ENCODE data around the gene PLCH2. TPM values are rescaled to one million over a fixed set of nuclear protein-coding genes. Genes with fewer than 3 reads are reported as not detected.

Gene PLCH2
- total and polyA plus RNA-seq, 7 donors: 0.04 to 0.60 (median 0.09) TPM; not detected in 1

GRCh38 chr1:2534687-2535441, 58.8 kb downstream of the PLCH2 start:
- ATAC-seq (no peak), DNase-seq (no peak)
- TF ChIP-seq CTCF (IDR thresholded peaks at IDR 0.05): no peak
- Histone ChIP-seq H3K4me3 (no peak overlapping the region), H3K27me3 (ENCODE audit: insufficient read depth in 3 of 3, low read length in 2 of 3) (peaks cover 0 to 16% (median 8%) of the 10 kb centered on the region in 3 donors), H3K27ac (no peak overlapping the region), H3K9me3 (no peaks in the 10 kb centered on the region), H3K4me1 (peaks cover 30% of the 10 kb centered on the region), H3K36me3 (ENCODE audit: insufficient read depth in 1 of 2, low read depth in 1 of 2) (no peaks in the 10 kb centered on the region)
- intact Hi-C loops (cut with DNase I): loop anchor here (1.0 to 5.0 kb wide), 3 partner anchors 10 to 343 kb away; partner anchors contain the start of genes FAAP20 (in 1 of the 2) and PEX10 (in 1 of the 2)
- WGBS, 3 donors: 48 to 57% (median 53%) methylated on average over 18 of the region's 18 CpGs

GRCh38 chr1:2535455-2535854, 59.4 kb downstream of the PLCH2 start:
- peaks cover 0 to 22% (median 8%) of the 10 kb centered on the region in 3 donors for H3K27me3 ChIP-seq (ENCODE audit: insufficient read depth in 3 of 3, low read length in 2 of 3)
- WGBS, 3 donors: 43 to 54% (median 50%) methylated on average over 22 to 27 of the region's 27 CpGs
- intact Hi-C loops (cut with DNase I): no loop called here

GRCh38 chr1:2535981-2536380, 59.9 kb downstream of the PLCH2 start:
- Histone ChIP-seq H3K36me3 (ENCODE audit: insufficient read depth in 1 of 2, low read depth in 1 of 2) (no peaks in the 10 kb centered on the region), H3K27ac (no peak overlapping the region), H3K27me3 (ENCODE audit: insufficient read depth in 3 of 3, low read length in 2 of 3) (peaks cover 0 to 28% (median 10%) of the 10 kb centered on the region in 3 donors), H3K4me1 (peaks cover 22% of the 10 kb centered on the region), H3K4me3 (no peak overlapping the region), H3K9me3 (no peaks in the 10 kb centered on the region)
- TF ChIP-seq CTCF (IDR thresholded peaks at IDR 0.05): no peak
- intact Hi-C loops (cut with DNase I): no loop called here
- DNase-seq (no peak), ATAC-seq (no peak)
- WGBS, 3 donors: 63 to 74% (median 65%) methylated on average over 9 of the region's 9 CpGs

More at GRCh38 chr1:2535455-2535854, 59.4 kb downstream of the PLCH2 start:
- H3K4me1 ChIP-seq: peaks cover 27% of the 10 kb centered on the region
- H3K9me3 ChIP-seq: no peaks in the 10 kb centered on the region
- no peak for DNase-seq
- no peaks in the 10 kb centered on the region for H3K36me3 ChIP-seq (ENCODE audit: insufficient read depth in 1 of 2, low read depth in 1 of 2)
- no peak for TF ChIP-seq CTCF (IDR thresholded peaks at IDR 0.05)
- no peak overlapping the region for H3K4me3 ChIP-seq
- no peak overlapping the region for H3K27ac ChIP-seq
- no peak for ATAC-seq

- no peak for TF ChIP-seq CTCF (IDR thresholded peaks at IDR 0.05)
- DNase-seq (no peak), ATAC-seq (no peak)
- Histone ChIP-seq H3K4me3 (no peak overlapping the region), H3K27ac (no peak overlapping the region), H3K27me3 (ENCODE audit: insufficient read depth in 3 of 3, low read length in 2 of 3) (peaks cover 0 to 34% (median 18%) of the 10 kb centered on the region in 3 donors), H3K36me3 (ENCODE audit: insufficient read depth in 1 of 2, low read depth in 1 of 2) (no peaks in the 10 kb centered on the region), H3K4me1 (peaks cover 6% of the 10 kb centered on the region), H3K9me3 (no peaks in the 10 kb centered on the region)
- intact Hi-C loops (cut with DNase I): no loop called here
- 39 to 52% (median 48%) methylated on average over 9 of the region's 9 CpGs for WGBS, 3 donors
These were observed 61.7 kb downstream of the PLCH2 start for GRCh38 chr1:2537784-2538115.

Data from psoas muscle (tissue), 8 donors.